Right atrium auricular region (tissue), 2 donors: ENCODE results near the gene MAGI2. TPM values are rescaled to one million over a fixed set of nuclear protein-coding genes. Genes with fewer than 3 reads are reported as not detected.

ENCODE experiments used
- DNase-seq: peaks from one replicate; pipeline ENCODE4 v3.0.0-alpha.2; 2019; ENCODE audit warnings: low spot score
- H3K27ac ChIP-seq, 2 donors: fragments of 200-600 bp; sonication (generic); 1 replicate in 1 of 2; 2 replicates in 1 of 2; pipeline ENCODE4 v1.5.1; 2016 to 2019
- H3K27me3 ChIP-seq, 2 donors: fragments of 200-600 bp; sonication (generic); one replicate each; pipeline versions ENCODE4 v1.5.1 to v1.6.0; 2017 to 2019
- H3K36me3 ChIP-seq: fragments of 200-600 bp; sonication (generic); one replicate; pipeline ENCODE4 v1.5.1; 2016
- H3K4me1 ChIP-seq, 2 donors: fragments of 200-600 bp; sonication (generic); one replicate each; pipeline versions ENCODE4 v1.5.1 to v1.6.0; 2017 to 2019
- H3K4me3 ChIP-seq, 2 donors: fragments of 200-600 bp; sonication (generic); 1 replicate in 1 of 2; 2 replicates in 1 of 2; pipeline ENCODE4 v1.5.1; 2017 to 2019; ENCODE audit warnings: mild to moderate bottlenecking in 1 of 2, moderate library complexity in 1 of 2
- H3K9me3 ChIP-seq, 2 donors: fragments of 200-600 bp; sonication (generic); one replicate each; pipeline ENCODE4 v1.5.1; 2019
- CTCF ChIP-seq, 2 donors: fragments of 200-600 bp; sonication (generic); IDR thresholded peaks; one replicate each; pipeline ENCODE4 v1.5.1; 2019; ENCODE audit warnings: antibody characterized with exemption in 2 of 2
- total RNA-seq, 2 donors: library from RNA; depleted of rRNA; stranded (reverse); fragments of >200 nt; gene quantifications; one replicate each; pipeline ENCODE4 v1.1.0, GENCODE V29; 2016

MAGI2 gene
- total RNA-seq, 2 donors from 2014 or later: 5.9 to 6.0 TPM

- Histone ChIP-seq H3K4me3 (no peak overlapping the region), H3K9me3 (no peaks in the 10 kb centered on the region), H3K36me3 (no peaks in the 10 kb centered on the region), H3K27ac (no peak overlapping the region), H3K27me3 (no peaks in the 10 kb centered on the region), H3K4me1 (no peaks in the 10 kb centered on the region)
- no peak for DNase-seq
- no peak for TF ChIP-seq CTCF (IDR thresholded peaks at IDR 0.05)
Measured at GRCh38 chr7:78083476-78084120, 1369.9 kb downstream of the MAGI2 start.

DNA sequence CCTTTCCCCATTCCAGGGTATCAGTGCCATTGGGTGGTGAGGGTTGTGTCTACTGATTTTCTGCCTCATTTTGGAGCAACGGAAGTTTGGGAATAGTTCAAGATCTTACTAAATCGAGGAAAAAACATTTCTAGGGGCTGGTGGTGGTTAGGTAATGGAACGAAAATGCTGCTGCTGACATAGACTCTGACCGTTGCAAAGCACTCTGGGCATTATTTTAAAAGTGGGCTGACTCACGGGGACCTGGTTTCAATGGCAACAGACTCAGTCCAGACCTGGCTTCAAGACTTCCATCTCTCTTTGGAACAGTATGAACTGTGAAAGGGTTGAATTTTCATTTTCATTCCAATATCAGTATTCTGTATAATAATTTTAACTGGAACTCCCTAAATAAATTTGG lies 1370.9 kb downstream of the MAGI2 start:
- no peak for TF ChIP-seq CTCF (IDR thresholded peaks at IDR 0.05)
- Histone ChIP-seq H3K27ac (no peak overlapping the region), H3K9me3 (no peaks in the 10 kb centered on the region), H3K27me3 (no peaks in the 10 kb centered on the region), H3K4me3 (no peak overlapping the region), H3K4me1 (no peaks in the 10 kb centered on the region), H3K36me3 (no peaks in the 10 kb centered on the region)
- no peak for DNase-seq

- Histone ChIP-seq H3K4me3 (no peak overlapping the region), H3K4me1 (no peaks in the 10 kb centered on the region), H3K9me3 (no peaks in the 10 kb centered on the region), H3K27me3 (no peaks in the 10 kb centered on the region), H3K36me3 (no peaks in the 10 kb centered on the region), H3K27ac (no peak overlapping the region)
- no peak for DNase-seq
- TF ChIP-seq CTCF (IDR thresholded peaks at IDR 0.05): no peak
Measured at GRCh38 chr7:78081888-78082287, 1371.6 kb downstream of the MAGI2 start.

DNA sequence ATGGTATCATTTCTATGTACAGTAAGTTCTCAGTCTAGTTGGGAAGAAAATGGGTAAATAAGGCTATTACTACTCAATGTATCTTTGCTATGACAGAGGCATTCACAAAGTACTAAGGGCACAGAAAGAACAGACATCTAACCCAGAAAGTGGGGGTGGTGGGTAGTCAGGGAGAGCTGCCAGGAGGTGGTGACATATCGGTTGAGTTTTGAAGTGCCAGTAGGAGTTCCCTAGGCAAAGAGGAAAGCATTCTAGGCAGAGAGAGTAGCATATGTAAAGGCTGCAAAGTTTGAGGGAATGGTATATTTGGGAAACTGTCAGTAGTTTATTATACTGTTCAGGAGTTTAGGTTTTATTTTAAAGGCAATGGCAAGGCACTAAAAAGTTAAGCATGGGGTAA lies 1372.1 kb downstream of the MAGI2 start:
- no peaks in the 10 kb centered on the region for H3K4me1 ChIP-seq
- no peak overlapping the region for H3K27ac ChIP-seq
- no peak for TF ChIP-seq CTCF (IDR thresholded peaks at IDR 0.05)
- no peaks in the 10 kb centered on the region for H3K27me3 ChIP-seq
- DNase-seq: no peak
- no peaks in the 10 kb centered on the region for H3K36me3 ChIP-seq
- no peak overlapping the region for H3K4me3 ChIP-seq
- H3K9me3 ChIP-seq: no peaks in the 10 kb centered on the region

- DNase-seq: no peak
- TF ChIP-seq CTCF (IDR thresholded peaks at IDR 0.05): no peak
- Histone ChIP-seq H3K4me1 (no peaks in the 10 kb centered on the region), H3K27me3 (no peaks in the 10 kb centered on the region), H3K4me3 (no peak overlapping the region), H3K36me3 (no peaks in the 10 kb centered on the region), H3K9me3 (no peaks in the 10 kb centered on the region), H3K27ac (no peak overlapping the region)
Measured at GRCh38 chr7:78080811-78081210, 1372.7 kb downstream of the MAGI2 start.

GRCh38 chr7:78080241-78080640 lies 1373.2 kb downstream of the MAGI2 start:
- Histone ChIP-seq H3K9me3 (no peaks in the 10 kb centered on the region), H3K36me3 (no peaks in the 10 kb centered on the region), H3K27ac (no peak overlapping the region), H3K4me1 (no peaks in the 10 kb centered on the region), H3K4me3 (no peak overlapping the region), H3K27me3 (no peaks in the 10 kb centered on the region)
- DNase-seq: no peak
- TF ChIP-seq CTCF (IDR thresholded peaks at IDR 0.05): no peak
